ENCODE measurements around the gene ABCC8.

Gene ABCC8

DNA sequence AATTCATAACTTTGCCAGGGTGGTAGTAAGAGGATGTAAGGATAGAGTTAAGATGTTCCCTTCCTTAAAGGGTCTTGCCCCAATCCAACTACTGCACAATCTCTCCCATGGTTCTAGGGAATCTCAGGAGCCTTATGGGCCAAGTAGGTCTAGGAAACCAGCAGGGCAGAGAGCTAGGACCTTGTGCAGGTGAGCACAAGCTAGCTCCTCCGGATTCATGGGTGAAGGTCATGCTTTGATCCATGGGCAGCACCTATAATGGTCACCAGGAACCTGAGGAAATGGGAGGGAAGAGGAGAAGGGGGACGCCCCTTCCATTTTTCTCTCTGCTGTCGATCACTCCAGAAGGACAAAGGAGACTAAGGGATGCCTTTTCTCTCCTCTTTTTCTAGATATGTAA lies 105.0 kb downstream of the ABCC8 start:
- in situ Hi-C loops (cut with MboI; ENCODE audit: low sequenced_read_pairs): no loop called here

DNA sequence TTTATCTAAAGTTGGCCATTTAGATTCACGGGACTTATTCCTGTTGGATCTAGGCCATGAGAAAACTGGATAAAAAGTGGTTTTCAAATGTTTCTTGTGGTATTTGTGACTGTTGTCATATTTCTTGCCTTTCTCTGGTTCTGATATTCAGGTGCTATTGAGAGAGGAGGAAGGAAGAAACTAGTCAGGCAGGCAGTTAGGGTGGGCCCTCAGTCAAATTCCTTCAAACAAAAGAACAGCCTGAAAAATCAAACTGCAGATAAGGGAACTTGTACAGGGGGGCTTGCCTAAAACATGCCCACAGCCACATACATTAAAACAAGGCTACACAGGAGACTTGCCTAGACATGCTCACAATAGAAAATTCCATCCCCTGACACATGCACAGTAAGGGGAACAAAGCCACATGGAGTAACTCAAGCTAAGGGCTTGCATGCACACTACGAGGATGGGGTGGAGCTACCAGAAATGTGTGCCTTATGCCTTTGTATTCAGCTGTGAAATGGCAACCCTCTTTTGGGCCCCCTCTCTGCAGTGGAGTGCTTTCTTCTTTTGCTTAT lies 106.9 kb downstream of the ABCC8 start:
- in situ Hi-C loops (cut with MboI; ENCODE audit: low sequenced_read_pairs): no loop called here

DNA sequence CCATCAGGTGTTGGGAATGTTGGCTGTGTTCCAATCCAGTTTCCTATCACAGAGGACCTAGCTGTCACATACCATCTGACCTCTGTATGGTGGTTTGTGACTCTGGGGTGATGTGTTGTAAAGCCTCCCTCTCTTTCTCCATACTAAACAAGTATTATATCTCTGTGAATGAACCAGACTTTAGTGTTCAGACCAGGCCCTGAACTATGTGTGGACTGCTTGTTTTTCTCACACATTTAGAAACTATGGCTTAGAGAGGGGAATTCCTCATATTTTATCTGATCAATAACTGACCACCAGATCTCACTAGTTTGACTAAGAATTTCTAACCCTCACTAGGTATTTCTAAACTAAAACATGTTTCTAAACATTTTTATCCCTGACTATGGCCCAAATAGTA lies 107.6 kb downstream of the ABCC8 start:
- in situ Hi-C loops (cut with MboI; ENCODE audit: low sequenced_read_pairs): no loop called here

DNA sequence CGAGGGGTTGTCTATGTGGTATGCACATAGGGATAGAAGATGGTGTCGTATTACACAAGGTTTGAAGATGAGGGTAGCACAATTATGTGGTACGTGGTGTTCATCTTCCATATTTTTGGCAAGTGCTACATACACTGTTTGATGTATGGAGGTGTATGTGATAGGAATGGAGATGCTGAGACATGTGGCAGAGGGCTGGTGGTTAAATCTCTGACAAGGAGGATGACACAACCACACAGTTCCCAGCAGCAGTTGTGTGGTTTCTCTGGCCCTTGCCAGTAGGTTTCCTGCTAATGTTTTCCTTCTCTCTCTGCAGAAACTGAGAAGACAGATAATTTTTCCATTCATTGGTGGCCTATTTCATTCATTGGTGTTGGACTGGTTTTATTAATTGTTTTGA lies 108.1 kb downstream of the ABCC8 start:
- in situ Hi-C loops (cut with MboI; ENCODE audit: low sequenced_read_pairs): no loop called here

DNA sequence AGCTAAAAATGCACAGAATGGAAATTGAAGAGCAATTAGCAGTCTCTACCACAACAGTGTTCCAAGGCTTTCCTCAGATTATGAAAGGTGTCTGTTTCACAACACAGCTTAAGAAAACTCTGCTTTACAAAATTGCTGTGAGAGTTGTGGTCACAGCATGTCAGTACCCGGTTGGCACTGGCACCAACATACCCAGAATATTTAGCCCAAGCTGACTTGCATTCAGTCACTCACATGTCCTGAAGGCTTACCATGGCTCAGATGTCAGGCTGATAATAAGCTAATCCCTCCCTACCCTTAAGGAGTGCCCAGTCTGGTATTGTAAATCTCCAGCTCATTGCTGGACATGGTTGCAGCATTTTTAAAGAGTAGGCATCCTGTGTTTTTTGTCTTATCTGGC lies 110.2 kb downstream of the ABCC8 start:
- in situ Hi-C loops (cut with MboI; ENCODE audit: low sequenced_read_pairs): no loop called here

DNA sequence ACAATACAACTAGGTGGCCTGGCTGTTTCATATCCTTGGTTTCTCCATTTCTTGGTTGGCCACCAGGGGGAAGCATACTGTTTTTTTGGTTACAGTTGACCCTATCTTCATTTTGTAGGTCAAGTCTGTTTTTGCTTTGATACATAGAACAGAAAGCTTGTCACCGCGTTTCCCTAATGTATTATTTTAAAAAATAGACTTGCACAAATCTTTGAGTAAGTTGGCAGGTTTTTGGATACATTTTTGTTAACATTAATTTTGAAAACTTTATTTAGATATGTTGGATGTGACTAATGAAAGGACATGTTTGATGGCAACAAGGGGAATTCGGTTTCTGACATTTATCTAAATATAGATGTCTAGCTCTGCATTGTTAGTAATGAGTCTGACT lies 122.0 kb downstream of the ABCC8 start:
- in situ Hi-C loops (cut with MboI; ENCODE audit: low sequenced_read_pairs): no loop called here

DNA sequence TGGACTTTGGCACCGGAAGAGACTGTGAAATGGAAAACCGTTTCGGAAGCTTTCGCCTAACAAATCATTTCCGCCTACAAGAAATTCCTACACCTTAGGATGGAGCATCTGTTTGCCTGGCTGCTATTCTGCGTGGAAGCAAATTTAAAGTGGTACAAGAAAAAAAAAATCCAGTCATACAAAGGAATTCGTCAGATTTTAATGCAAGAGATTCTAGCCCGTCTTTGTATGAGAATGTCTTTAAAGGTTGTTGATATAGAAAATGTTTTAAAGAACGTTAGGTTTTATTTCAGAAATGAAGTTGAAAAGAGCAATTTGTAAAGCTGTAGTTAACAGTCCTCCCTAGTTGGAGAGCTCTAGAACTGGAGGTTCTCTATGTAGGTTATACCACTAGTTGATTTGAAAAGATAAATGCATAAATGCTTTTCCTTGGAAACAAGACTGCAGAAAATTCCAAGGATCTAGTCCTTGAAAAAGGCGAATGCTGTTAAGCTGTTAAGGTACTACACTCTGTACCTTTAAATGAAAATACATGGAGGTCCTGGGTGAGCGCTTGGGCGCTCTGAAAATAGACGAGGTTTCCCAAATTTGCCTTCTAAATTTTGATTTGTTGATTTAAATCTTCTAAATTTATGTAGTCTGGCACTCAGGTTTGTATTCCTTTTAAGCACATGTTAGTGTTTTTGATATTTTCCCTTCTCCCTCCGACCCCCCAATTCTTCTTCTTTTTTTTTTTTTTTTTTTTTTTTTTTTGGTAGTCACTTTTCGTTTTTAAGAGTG lies 122.6 kb downstream of the ABCC8 start:
- in situ Hi-C loops (cut with MboI; ENCODE audit: low sequenced_read_pairs): no loop called here

DNA sequence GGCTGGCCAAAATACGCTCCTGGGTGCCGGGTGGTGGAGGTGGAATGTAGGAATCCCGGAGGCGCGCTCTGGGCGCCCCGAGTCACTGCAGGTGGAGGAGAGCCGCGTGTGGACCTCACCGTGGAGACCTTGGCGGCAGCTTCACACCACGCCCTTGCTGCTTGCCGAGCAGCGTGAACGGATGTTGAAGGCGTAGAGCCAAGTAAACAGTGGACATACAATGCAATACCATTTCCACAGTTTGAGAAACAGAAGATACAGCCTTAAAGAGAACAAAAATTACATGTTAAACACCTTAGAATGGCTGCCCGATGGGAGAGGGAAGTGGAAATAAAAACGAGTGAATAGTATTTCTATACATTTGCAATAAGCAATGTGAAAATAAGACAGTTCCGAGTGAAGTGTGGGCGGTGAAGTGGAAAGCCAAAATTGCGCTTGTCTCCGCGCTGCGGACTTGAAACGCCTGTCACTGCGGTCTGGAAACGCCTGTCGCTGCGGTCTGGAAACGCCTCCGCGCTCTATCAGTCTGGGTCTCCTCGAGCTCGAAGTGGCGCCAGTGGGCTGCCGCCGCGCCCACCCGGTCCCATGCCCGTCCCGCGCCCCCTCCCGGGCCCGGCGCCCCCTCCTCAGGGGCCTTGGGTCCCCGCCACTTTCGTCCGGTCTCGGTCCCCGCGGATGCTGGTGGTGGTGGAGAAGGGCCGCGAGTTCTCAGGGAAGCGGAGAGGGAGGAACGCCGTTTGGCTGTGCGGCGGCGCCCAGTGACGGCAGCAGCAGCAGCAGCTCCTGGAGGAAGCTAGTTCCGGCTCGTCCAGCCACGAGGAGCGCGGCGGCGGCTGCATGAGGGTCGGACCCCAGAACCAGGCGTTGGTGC lies 123.5 kb downstream of the ABCC8 start:
- in situ Hi-C loops (cut with MboI; ENCODE audit: low sequenced_read_pairs): no loop called here

DNA sequence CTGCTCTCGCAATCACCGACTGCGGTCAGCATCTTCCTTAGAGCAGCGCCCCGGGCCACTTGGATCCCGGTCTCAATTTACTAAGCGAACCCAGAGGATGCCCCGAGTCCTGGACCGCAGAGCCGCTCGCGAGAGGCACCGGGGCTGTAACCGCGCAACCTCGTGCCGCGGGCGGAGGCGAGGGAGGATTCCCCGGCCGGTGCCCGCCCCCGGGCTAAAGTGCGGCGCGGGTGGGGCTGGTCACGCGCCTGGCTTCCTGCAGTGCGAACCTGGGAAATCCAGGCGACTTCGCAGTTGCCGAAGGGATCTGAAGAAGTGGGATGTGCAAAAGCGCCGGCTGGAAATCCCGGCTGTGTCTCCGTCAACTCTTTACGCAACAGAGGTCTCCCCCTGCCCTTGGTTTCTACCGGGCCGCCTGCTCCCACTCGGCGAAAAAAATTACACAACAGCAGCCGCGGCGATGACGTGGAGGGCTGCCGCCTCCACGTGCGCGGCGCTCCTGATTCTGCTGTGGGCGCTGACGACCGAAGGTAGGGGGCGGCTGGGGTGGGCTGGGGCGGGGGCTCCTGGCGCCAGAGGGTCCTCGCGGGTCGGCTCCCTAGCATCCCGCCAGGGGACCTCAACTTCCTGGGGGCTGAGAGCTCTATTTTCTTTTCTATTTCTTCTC lies 125.0 kb downstream of the ABCC8 start, which contains the start of gene NCR3LG1:
TSS of gene NCR3LG1 (plus strand) at position 291 of the 667 bp plus-strand sequence. CDS start at position 461, 170 bp downstream.
- in situ Hi-C loops (cut with MboI; ENCODE audit: low sequenced_read_pairs): no loop called here

DNA sequence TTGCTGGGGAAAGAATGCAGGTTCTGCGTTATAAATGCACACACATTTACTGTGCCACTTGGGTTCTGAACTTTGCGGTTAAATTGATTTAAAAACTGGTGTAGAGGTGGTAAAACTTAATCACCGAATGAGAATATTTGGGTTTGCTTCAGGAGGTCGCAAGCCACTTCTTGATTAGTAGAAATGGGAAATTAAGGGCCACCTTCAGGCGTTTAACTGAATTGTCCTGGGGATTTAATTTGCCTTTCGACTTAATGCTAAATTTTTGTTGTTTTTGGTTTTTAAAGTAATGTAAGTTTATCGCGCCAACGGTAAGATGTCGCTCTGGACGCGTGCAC lies 125.5 kb downstream of the ABCC8 start:
- in situ Hi-C loops (cut with MboI; ENCODE audit: low sequenced_read_pairs): no loop called here

DNA sequence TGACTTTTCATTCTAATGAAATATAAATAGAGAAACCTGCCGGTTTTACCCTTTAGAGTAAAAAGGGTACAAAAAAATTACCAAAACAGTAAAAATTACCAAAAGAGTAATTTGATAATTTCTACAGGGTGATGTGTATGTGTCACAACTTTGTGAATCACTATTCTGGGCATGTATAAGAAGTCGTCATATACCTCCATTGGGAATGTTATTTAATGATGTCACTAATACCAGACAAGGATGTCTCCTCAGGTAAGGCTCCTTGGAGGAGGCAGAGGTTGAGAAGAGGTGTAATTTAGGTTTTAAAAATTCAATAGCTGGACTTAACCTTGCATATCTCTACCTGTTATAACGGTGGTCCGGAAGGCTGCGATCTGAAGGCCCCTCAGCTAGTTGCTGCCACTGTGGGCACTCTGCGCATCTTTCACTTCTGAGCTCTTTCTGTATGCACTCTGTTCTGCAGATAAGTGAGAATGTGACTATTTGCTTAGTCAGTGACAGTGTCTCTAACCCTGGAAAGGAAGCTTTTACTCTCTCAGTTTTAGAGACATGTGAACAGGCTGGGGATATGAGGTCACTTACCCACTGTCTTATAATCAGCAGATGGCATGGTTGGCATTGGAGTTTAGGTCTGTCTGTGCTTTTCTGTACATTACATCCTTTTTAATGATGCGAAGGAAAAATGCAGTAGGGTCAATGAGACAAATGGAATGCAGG lies 126.0 kb downstream of the ABCC8 start:
- in situ Hi-C loops (cut with MboI; ENCODE audit: low sequenced_read_pairs): no loop called here

DNA sequence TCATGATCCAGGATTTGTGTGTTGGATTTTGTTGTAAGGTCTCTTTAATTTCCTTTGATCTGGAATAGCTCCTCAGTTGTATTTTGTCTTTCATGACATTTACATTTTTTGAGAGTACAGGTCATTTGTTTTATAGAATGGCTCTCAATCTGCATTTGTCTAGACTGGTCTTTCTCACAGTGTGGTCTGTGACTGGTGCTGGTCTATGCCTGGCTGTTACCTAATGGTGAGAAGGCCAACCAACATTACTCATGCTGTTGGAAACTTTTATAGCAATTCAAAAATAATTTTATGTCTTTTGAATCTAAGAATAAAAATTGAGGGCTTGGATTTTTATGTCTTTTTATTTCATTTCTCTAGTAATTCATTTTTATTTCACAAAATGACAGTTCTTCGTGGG lies 129.0 kb downstream of the ABCC8 start:
- in situ Hi-C loops (cut with MboI; ENCODE audit: low sequenced_read_pairs): no loop called here

DNA sequence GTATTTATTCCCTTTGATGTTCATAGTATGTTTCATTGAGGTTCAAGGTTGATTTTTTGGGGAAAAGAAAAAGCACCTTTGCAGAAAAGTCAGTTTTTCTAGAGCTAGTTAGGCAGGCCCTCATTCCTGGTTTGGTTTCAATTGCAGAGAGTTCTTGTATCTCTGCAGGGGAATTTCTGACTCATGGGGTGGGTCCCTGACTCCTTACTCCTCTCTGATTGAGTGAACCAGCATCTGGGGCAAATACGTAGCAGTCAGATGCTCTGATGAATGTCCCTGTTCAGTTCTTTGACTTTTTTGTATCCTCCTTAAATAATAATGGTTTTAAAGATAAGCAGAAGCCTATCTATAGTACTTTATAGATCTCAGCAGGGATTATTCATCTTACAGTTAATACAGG lies 132.7 kb downstream of the ABCC8 start:
- in situ Hi-C loops (cut with MboI; ENCODE audit: low sequenced_read_pairs): no loop called here

DNA sequence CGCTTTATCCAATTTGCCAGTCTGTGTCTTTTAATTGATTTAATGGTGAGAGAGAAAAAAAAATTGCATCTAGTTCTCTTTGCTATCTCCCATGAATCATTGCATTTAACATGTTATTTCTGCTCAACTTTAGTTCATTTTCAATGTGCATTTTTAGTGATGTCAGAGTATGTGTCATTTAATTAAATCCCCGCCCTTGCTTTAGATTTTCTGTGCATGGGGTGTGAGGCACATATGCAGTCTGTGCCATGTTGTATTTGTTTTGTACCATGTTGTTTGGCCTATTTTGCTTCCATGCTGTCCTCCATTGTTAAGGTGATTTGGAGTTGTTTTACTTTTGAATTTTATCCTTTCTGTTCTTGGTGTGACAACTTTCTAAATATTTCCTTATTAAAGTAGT lies 133.4 kb downstream of the ABCC8 start:
- in situ Hi-C loops (cut with MboI; ENCODE audit: low sequenced_read_pairs): no loop called here

Measured in HL-60/S4 treated with retinoic acid at 250 ng/mL for 4 days and 3 days (cell line).